Stimulated activated CD4-positive, alpha-beta T cell treated with anti-CD3 and anti-CD28 coated beads, Interleukin-12 subunit alpha, Interleukin-12 subunit beta, amount 100 ng/mL, for 4 hours (primary cell): Measurements from ENCODE around the gene TOMM22.
"Not testable (repeated sequence)": the region's sequence is repeated elsewhere in the genome, so short reads cannot be mapped to it uniquely, and the experiment has no call there.

Source experiments
- DNase-seq: peaks from one replicate; pipeline ENCODE4 v3.0.0-alpha.2; 2020

Gene TOMM22

GRCh38 chr22:38681582-38682335 is at the start of gene TOMM22:
Gene TOMM22, plus strand, starts transcription at chr22:38681957. Its CDS starts 22 bp downstream, at chr22:38681979.
- DNase-seq: peak; percentile 78

- DNase-seq: no peak
These were observed 49.2 kb upstream of the TOMM22 start for GRCh38 chr22:38632528-38632927.

GRCh38 chr22:38638216-38638615 is 43.5 kb upstream of the TOMM22 start:
- no peak for DNase-seq

GRCh38 chr22:38638728-38639127 is 43.0 kb upstream of the TOMM22 start:
- DNase-seq: no peak

- DNase-seq: no peak
These were observed 40.2 kb upstream of the TOMM22 start for GRCh38 chr22:38641476-38642040.

GRCh38 chr22:38644245-38644644 is 37.5 kb upstream of the TOMM22 start:
- not testable (repeated sequence) for DNase-seq

GRCh38 chr22:38645430-38645829 is 36.3 kb upstream of the TOMM22 start:
- DNase-seq: no peak

GRCh38 chr22:38649841-38650522 is 31.8 kb upstream of the TOMM22 start:
- no peak for DNase-seq

- no peak for DNase-seq
These were observed 28.9 kb upstream of the TOMM22 start for GRCh38 chr22:38652859-38653258.

GRCh38 chr22:38653741-38654140 is 28.0 kb upstream of the TOMM22 start:
- no peak for DNase-seq

- DNase-seq: no peak
These were observed 26.1 kb upstream of the TOMM22 start for GRCh38 chr22:38655519-38656255.

GRCh38 chr22:38656256-38657044 is 25.3 kb upstream of the TOMM22 start, which contains the start of the genes CBY1 and FAM227A:
Gene CBY1, plus strand, starts transcription at chr22:38656638. Its CDS starts 11,417 bp downstream, at chr22:38668055.
Gene FAM227A, minus strand, starts transcription at chr22:38656392. Its CDS starts 6,224 bp downstream, at chr22:38650168.
- DNase-seq: peak; percentile 82

- DNase-seq: peak; percentile 27
These were observed 24.5 kb upstream of the TOMM22 start for GRCh38 chr22:38657045-38657909.

GRCh38 chr22:38674888-38675287 is 6.9 kb upstream of the TOMM22 start:
- DNase-seq: no peak

- no peak for DNase-seq
These were observed 5.9 kb upstream of the TOMM22 start for GRCh38 chr22:38675833-38676232.

GRCh38 chr22:38684895-38685294 is 3.1 kb downstream of the TOMM22 start:
- DNase-seq: no peak

- no peak for DNase-seq
These were observed 4.0 kb downstream of the TOMM22 start for GRCh38 chr22:38685761-38686160.

GRCh38 chr22:38689651-38690050 is 7.9 kb downstream of the TOMM22 start:
- no peak for DNase-seq

- no peak for DNase-seq
These were observed 12.3 kb downstream of the TOMM22 start for GRCh38 chr22:38694049-38694448.

- DNase-seq: no peak
These were observed 13.2 kb downstream of the TOMM22 start for GRCh38 chr22:38694940-38695339.
